Calu3 (cell line): ENCODE data around the gene CRPPA. TPM values are rescaled to one million over a fixed set of nuclear protein-coding genes. Genes with fewer than 3 reads are reported as not detected.
A peak's percentile ranks its signal among the peaks of the same experiment; 100 is the strongest.

Experiments
- BruUV-seq: library from RNA; stranded (reverse); fragments of 400-500 nt; replicated peaks from 2 replicates; lab custom pipeline; 2021; lab: Mats Ljungman, UMichigan
- CTCF ChIA-PET: fragments of 300-600 bp; sonication (Branson Sonifier 250); formaldehyde crosslinking; loops from one replicate; lab custom pipeline; 2022; ENCODE audit warnings: antibody characterized with exemption; lab: Charles Lee
- DNase-seq: peaks from one replicate; pipeline ENCODE4 v3.0.0; 2022
- H3K27ac Mint-ChIP-seq: one replicate; pipeline ENCODE4 v1.8.0; 2022; ENCODE audit warnings: mixed read lengths; ENCODE audit not compliant: unreplicated experiment
- H3K27me3 Mint-ChIP-seq: one replicate; pipeline ENCODE4 v1.8.0; 2022; ENCODE audit warnings: mixed read lengths; ENCODE audit not compliant: unreplicated experiment
- H3K36me3 Mint-ChIP-seq: one replicate; pipeline ENCODE4 v1.8.0; 2022; ENCODE audit warnings: mild to moderate bottlenecking, moderate library complexity, mixed read lengths; ENCODE audit not compliant: insufficient read depth, unreplicated experiment
- H3K4me1 Mint-ChIP-seq: one replicate; pipeline ENCODE4 v1.8.0; 2022; ENCODE audit warnings: mild to moderate bottlenecking, low read depth, mixed read lengths; ENCODE audit not compliant: unreplicated experiment
- H3K4me3 Mint-ChIP-seq: one replicate; pipeline ENCODE4 v1.8.0; 2022; ENCODE audit warnings: mild to moderate bottlenecking, low read depth, moderate library complexity, mixed read lengths; ENCODE audit not compliant: unreplicated experiment
- H3K9me3 Mint-ChIP-seq: one replicate; pipeline ENCODE4 v1.8.0; 2022; ENCODE audit warnings: low read depth, mixed read lengths; ENCODE audit not compliant: unreplicated experiment
- intact Hi-C: fragments of 100-400 bp; cut with micrococcal nuclease; formaldehyde crosslinking; loops from one replicate; pipeline ENCODE4 v1.10.0; 2022; ENCODE audit not compliant: unreplicated experiment
- total RNA-seq: library from RNA; stranded (reverse); gene quantifications from 2 replicates; pipeline ENCODE4 v1.2.3, GENCODE V29; 2022
- TF ChIP-seq, protein P1 (sequence below): fragments of 200-600 bp; IDR thresholded peaks from one replicate; pipeline ENCODE4 v1.8.0; 2022; ENCODE audit warnings: antibody characterized with exemption; ENCODE audit not compliant: unreplicated experiment

CRPPA gene
- total RNA-seq, 1 experiment from 2014 or later = 7.5 TPM

DNA sequence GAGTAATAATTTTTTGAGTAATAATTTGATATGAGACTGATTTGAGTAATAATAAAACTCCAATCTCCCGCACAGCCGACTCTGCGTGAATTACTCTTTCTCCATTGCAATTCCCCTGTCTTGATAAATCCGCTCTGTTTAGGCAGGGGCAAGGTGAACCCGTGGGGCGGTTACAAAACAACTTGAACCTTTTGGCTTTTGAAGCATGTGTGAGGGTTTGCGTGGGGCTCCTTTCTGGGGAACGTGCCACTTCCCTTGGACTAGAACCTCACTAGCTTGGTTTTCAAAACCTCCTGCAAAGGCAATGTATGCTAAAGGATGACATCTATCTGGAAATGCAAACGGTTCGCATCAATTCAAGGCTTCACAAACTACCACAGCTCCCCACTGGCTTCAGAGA is 1.5 kb downstream of the CRPPA start:
- no TSS peak for BruUV-seq
- intact Hi-C loops = loop anchor here (2.0 to 5.0 kb wide), 4 partner anchors 53 to 291 kb away; no protein-coding TSS in a partner anchor
- TF ChIP-seq, protein P1, sequence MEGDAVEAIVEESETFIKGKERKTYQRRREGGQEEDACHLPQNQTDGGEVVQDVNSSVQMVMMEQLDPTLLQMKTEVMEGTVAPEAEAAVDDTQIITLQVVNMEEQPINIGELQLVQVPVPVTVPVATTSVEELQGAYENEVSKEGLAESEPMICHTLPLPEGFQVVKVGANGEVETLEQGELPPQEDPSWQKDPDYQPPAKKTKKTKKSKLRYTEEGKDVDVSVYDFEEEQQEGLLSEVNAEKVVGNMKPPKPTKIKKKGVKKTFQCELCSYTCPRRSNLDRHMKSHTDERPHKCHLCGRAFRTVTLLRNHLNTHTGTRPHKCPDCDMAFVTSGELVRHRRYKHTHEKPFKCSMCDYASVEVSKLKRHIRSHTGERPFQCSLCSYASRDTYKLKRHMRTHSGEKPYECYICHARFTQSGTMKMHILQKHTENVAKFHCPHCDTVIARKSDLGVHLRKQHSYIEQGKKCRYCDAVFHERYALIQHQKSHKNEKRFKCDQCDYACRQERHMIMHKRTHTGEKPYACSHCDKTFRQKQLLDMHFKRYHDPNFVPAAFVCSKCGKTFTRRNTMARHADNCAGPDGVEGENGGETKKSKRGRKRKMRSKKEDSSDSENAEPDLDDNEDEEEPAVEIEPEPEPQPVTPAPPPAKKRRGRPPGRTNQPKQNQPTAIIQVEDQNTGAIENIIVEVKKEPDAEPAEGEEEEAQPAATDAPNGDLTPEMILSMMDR = no peak
- Mint-ChIP-seq H3K9me3 (no peaks in the 10 kb centered on the region), H3K27ac (peak overlapping the region; percentile 86), H3K36me3 (peaks cover 29% of the 10 kb centered on the region), H3K27me3 (no peaks in the 10 kb centered on the region), H3K4me1 (peaks cover 61% of the 10 kb centered on the region), H3K4me3 (peak overlapping the region; percentile 74)
- CTCF ChIA-PET = interaction anchor here (0.6 to 3.5 kb wide), 12 partner anchors 9 to 322 kb away, joined by 3 to 20 read pairs (median 6); partner anchors contain the start of genes ANKMY2, BZW2 and SOSTDC1
- DNase-seq = no peak

DNA sequence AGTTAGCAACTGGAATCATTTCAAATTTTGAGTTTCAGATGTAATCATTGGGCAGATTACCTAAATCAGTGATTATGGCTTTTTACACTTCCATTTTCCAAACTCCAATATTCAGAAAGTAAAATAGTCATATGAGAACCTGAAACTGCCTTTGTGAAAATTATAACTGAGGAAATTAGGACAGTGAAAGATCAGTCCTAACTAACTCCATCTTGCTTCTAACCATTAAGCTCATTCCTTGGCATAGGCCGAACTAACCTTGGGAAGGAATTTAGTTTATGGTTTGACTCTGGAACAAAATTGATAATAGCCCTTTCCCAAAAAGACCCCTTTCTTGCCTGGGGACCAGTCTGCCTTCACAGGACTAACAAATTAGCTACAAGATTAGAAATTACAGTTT is 2.2 kb downstream of the CRPPA start:
- Mint-ChIP-seq H3K4me3 (peak overlapping the region; percentile 74), H3K9me3 (no peaks in the 10 kb centered on the region), H3K27me3 (no peaks in the 10 kb centered on the region), H3K36me3 (peaks cover 29% of the 10 kb centered on the region), H3K4me1 (peaks cover 61% of the 10 kb centered on the region), H3K27ac (peak overlapping the region; percentile 86)
- TF ChIP-seq, protein P1 = no peak
- BruUV-seq = no TSS peak
- DNase-seq = no peak
- intact Hi-C loops = no loop called here
- CTCF ChIA-PET = interaction anchor here (0.5 to 3.5 kb wide), 6 partner anchors 15 to 227 kb away, joined by 3 to 20 read pairs (median 6); partner anchors contain the start of genes ANKMY2, BZW2 and SOSTDC1

DNA sequence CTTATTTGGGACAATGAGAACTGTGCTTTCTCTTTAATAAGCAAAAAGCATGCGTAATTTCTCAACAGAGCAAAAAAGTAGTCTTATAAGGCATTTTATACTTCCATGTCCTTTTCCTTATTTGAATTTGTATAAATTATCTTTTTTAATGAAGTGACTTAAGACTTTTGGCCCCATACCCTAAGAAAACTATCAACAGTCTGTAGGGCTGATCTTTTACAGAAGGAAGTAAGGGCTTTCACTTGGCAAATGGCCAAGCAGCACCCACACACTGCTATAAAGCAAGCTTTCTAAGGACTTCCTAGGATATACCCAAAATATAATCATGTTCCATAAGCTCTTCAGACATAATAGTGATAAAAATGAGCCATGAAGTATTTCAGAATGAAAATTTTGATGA is 3.4 kb downstream of the CRPPA start:
- Mint-ChIP-seq H3K9me3 (no peaks in the 10 kb centered on the region), H3K27ac (no peak overlapping the region), H3K36me3 (peaks cover 29% of the 10 kb centered on the region), H3K4me3 (no peak overlapping the region), H3K4me1 (peaks cover 65% of the 10 kb centered on the region), H3K27me3 (no peaks in the 10 kb centered on the region)
- CTCF ChIA-PET = interaction anchor here (0.7 kb wide), 1 partner anchor 147 kb away, joined by 3 read pairs; no protein-coding TSS in a partner anchor
- TF ChIP-seq, protein P1 = no peak
- no peak for DNase-seq
- no TSS peak for BruUV-seq
- intact Hi-C loops = no loop called here

GRCh38 chr7:16416289-16417282 is 4.8 kb downstream of the CRPPA start:
- no peak overlapping the region for H3K4me3 Mint-ChIP-seq
- no peaks in the 10 kb centered on the region for H3K27me3 Mint-ChIP-seq
- H3K27ac Mint-ChIP-seq = peak overlapping the region; percentile 13
- peaks cover 24% of the 10 kb centered on the region for H3K36me3 Mint-ChIP-seq
- H3K4me1 Mint-ChIP-seq = peaks cover 54% of the 10 kb centered on the region
- BruUV-seq = no TSS peak
- CTCF ChIA-PET = interaction anchor here (0.7 kb wide), 1 partner anchor 181 kb away, joined by 3 read pairs; no protein-coding TSS in a partner anchor
- intact Hi-C loops = no loop called here
- TF ChIP-seq, protein P1 = no peak
- no peak for DNase-seq
- no peaks in the 10 kb centered on the region for H3K9me3 Mint-ChIP-seq
